K562 (cell line): ENCODE data around the gene MEGF11. TPM values are rescaled to one million over a fixed set of nuclear protein-coding genes. Genes with fewer than 3 reads are reported as not detected.

ENCODE experiments used
- ATAC-seq: fragments of 200-7000 bp; cut with Tn5 transposase; 3 replicates; pipeline ENCODE4 v1.9.1; 2020; ENCODE audit warnings: moderate library complexity
- BruUV-seq: library from RNA; stranded (reverse); fragments of 400-500 nt; replicated peaks from 2 replicates; lab custom pipeline; 2021; lab: Mats Ljungman, UMichigan
- CTCF ChIA-PET: fragments of 300-600 bp; formaldehyde crosslinking; extraction: SDS; loops from one replicate; lab custom pipeline; 2021; ENCODE audit warnings: low intra/inter-chr PET ratio; lab: Yijun Ruan, JAX
- POLR2A ChIA-PET: fragments of 300-600, 350-650 bp; sonication (Branson Sonifier 250); formaldehyde crosslinking; extraction: SDS; loops from one replicate; lab custom pipeline; 2021; ENCODE audit warnings: antibody characterized with exemption, inconsistent platforms; lab: Yijun Ruan, JAX
- DNase-seq, 4 experiments: peaks; one replicate each; pipeline versions ENCODE4 v3.0.0 to v3.0.0-alpha.2; 2011 to 2018; ENCODE audit warnings: low spot score in 3 of 4, mixed read lengths in 3 of 4; ENCODE audit errors: extremely low read depth in 1 of 4
- FAIRE-seq: peaks from 2 replicates; lab custom pipeline; 2011; peaks lifted over from hg19 to GRCh38; lab: Jason Lieb, UNC
- H2AFZ ChIP-seq: 2 replicates; pipeline ENCODE4 v1.6.0; 2011; ENCODE audit warnings: low read depth, low read length, control low read depth, inconsistent platforms
- H3K27ac ChIP-seq: fragments of 200-600 bp; 3 replicates; pipeline ENCODE4 v1.8.0; 2011; ENCODE audit warnings: low read depth, mild to moderate bottlenecking, control low read depth, inconsistent platforms, low read length, moderate library complexity, mixed read lengths; ENCODE audit errors: extremely low read depth
- H3K27me3 ChIP-seq, 2 experiments: fragments of 300-600 bp in 1 of 2; 2 replicates in 1 of 2; 3 replicates in 1 of 2; pipeline versions ENCODE4 v1.6.0 to v1.8.0; 2011; ENCODE audit warnings: inconsistent platforms in 2 of 2, low read length in 2 of 2, mild to moderate bottlenecking in 1 of 2, mixed read lengths in 1 of 2, moderate library complexity in 1 of 2; ENCODE audit not compliant: control insufficient read depth in 2 of 2, insufficient read depth in 2 of 2
- H3K36me3 ChIP-seq: fragments of 300-600 bp; 3 replicates; pipeline ENCODE4 v1.8.0; 2011; ENCODE audit warnings: mild to moderate bottlenecking, low read length, inconsistent platforms; ENCODE audit not compliant: control insufficient read depth, insufficient read depth
- H3K4me1 ChIP-seq, 2 experiments: fragments of 200-600 bp in 1 of 2; replicated peaks in 1 of 2; 2 replicates in 1 of 2; 3 replicates in 1 of 2; pipeline versions ENCODE4 v1.5.1 to v1.8.0; 2011; ENCODE audit warnings: inconsistent platforms in 2 of 2, low read length in 2 of 2, mild to moderate bottlenecking in 1 of 2, mixed read lengths in 1 of 2, moderate library complexity in 1 of 2; ENCODE audit not compliant: control insufficient read depth in 2 of 2, insufficient read depth in 2 of 2
- H3K4me2 ChIP-seq: 2 replicates; pipeline ENCODE4 v1.6.1; 2011; ENCODE audit warnings: low read length, control low read depth, inconsistent platforms, mixed read lengths; ENCODE audit not compliant: insufficient read depth
- H3K4me3 ChIP-seq: fragments of 200-600 bp; sonication (generic), shearing (Covaris generic); 2 replicates; pipeline ENCODE4 v1.5.1; 2016; ENCODE audit warnings: control low read depth, inconsistent platforms
- H3K79me2 ChIP-seq: fragments of 200-600 bp; 3 replicates; pipeline ENCODE4 v1.8.0; 2011; ENCODE audit warnings: low read length, inconsistent platforms; ENCODE audit not compliant: control insufficient read depth, insufficient read depth
- H3K9ac ChIP-seq, 2 experiments: 2 replicates each; pipeline versions ENCODE4 v1.6.0 to v1.6.1; 2011; ENCODE audit warnings: low read depth in 2 of 2, low read length in 2 of 2, control low read depth in 1 of 2, inconsistent platforms in 1 of 2, mild to moderate bottlenecking in 1 of 2, mixed read lengths in 1 of 2; ENCODE audit not compliant: insufficient read depth in 1 of 2
- H3K9me1 ChIP-seq: one replicate; pipeline ENCODE4 v1.6.0; 2011; ENCODE audit warnings: inconsistent platforms, mild to moderate bottlenecking, low read length, moderate library complexity; ENCODE audit not compliant: control insufficient read depth, insufficient read depth
- H3K9me3 ChIP-seq: replicated peaks from 2 replicates; pipeline ENCODE4 v1.5.1; 2011; ENCODE audit warnings: low read depth, low read length, inconsistent platforms; ENCODE audit not compliant: control insufficient read depth, insufficient read depth
- H4K20me1 ChIP-seq: replicated peaks from 2 replicates; pipeline ENCODE4 v1.6.1; 2011; ENCODE audit warnings: low read length, inconsistent platforms, mixed read lengths; ENCODE audit not compliant: control insufficient read depth, insufficient read depth
- PCBP2 ChIP-seq: fragments of 200-400 bp; formaldehyde crosslinking; IDR thresholded peaks from 2 replicates; pipeline ENCODE4 v1.6.1; 2018; ENCODE audit warnings: low read length, low read depth, mild to moderate bottlenecking, moderate library complexity; ENCODE audit not compliant: poor library complexity, severe bottlenecking
- TEAD1 ChIP-seq, 2 experiments: fragments of 450-650 bp in 1 of 2; sonication (generic) in 1 of 2; formaldehyde crosslinking; IDR thresholded peaks; 2 replicates each; pipeline versions ENCODE4 v1.4.0 to v1.8.0; 2020 to 2022; ENCODE audit warnings: mild to moderate bottlenecking in 2 of 2, missing genetic modification reagents in 1 of 2
- XRCC4 ChIP-seq: IDR thresholded peaks from one replicate; pipeline ENCODE4 v1.6.1; 2011; ENCODE audit not compliant: insufficient read depth, insufficient read length; ENCODE audit errors: extremely low read depth
- ZBED1 ChIP-seq: IDR thresholded peaks from 2 replicates; pipeline ENCODE4 v1.6.1; 2014
- ZNF121 ChIP-seq: sonication (generic); formaldehyde crosslinking; conservative IDR thresholded peaks from 2 replicates; pipeline ENCODE4 v1.8.0; 2022; ENCODE audit warnings: missing genetic modification reagents
- ZNF133 ChIP-seq: fragments of 250-450 bp; sonication (Bioruptor Pico); IDR thresholded peaks from 2 replicates; pipeline ENCODE4 v1.4.0; 2020; ENCODE audit warnings: mild to moderate bottlenecking
- in situ Hi-C: fragments of 300-500 bp; cut with MboI; formaldehyde crosslinking; loops from 4 replicates; pipeline ENCODE4 v1.15.0; 2018; ENCODE audit warnings: inconsistent platforms, mixed read lengths
- intact Hi-C: fragments of 100-400 bp; cut with micrococcal nuclease; formaldehyde crosslinking; loops from 2 replicates; pipeline ENCODE4 v1.14.2; 2022
- polyA plus RNA-seq, 8 experiments: library from polyadenylated mRNA; depleted of rRNA in 4 of 8; stranded (reverse) in 5 of 8; unstranded in 3 of 8; fragments of >200 nt; fragmentation: Nextera tagmentation in 2 of 8; fragmentation: Illumina TruSeq in 1 of 8; extraction: Ambion mirVana in 2 of 8; extraction: Trizol in 1 of 8; gene quantifications; 2 replicates each; pipeline versions ENCODE4 v1.2.1 to v1.2.3, GENCODE V29; 2011 to 2014; ENCODE audit warnings: inconsistent platforms in 1 of 8, missing spikeins in 1 of 8
- total RNA-seq, 7 experiments: library from RNA; depleted of rRNA in 6 of 7; stranded (reverse); fragments of >200 nt in 6 of 7; fragmentation: Illumina TruSeq in 2 of 7; extraction: Trizol in 2 of 7; gene quantifications; 2 replicates each; pipeline versions ENCODE4 v1.2.1 to v1.2.3, GENCODE V29; 2011 to 2021; ENCODE audit warnings: low replicate concordance in 1 of 7

MEGF11 gene
- total and polyA plus RNA-seq, 9 of the 15 experiments (the other 6 are each of a cell fraction or from before 2014, with no cell fraction given), result 0.06 to 0.23 (median 0.20) TPM; not detected in 6

- TF ChIP-seq TEAD1 (CRISPR knock-in tag; IDR thresholded peaks at IDR 0.05) (no peak), XRCC4 (no peak), ZNF121 (CRISPR knock-in tag) (no peak), ZBED1 (no peak)
Measured at GRCh38 chr15:66276546-66276945, 23.0 kb upstream of the MEGF11 start (continued).

- Histone ChIP-seq H3K27me3 (peaks cover 27 to 36% of the 10 kb centered on the region in 2 experiments), H3K9me3 (no peaks in the 10 kb centered on the region), H2AFZ (no peak overlapping the region), H3K36me3 (no peaks in the 10 kb centered on the region), H4K20me1 (peaks cover under 1% of the 10 kb centered on the region; the same call in 1 of the 2 replicates), H3K4me3 (no peak overlapping the region), H3K79me2 (no peaks in the 10 kb centered on the region), H3K9ac (no peak overlapping the region), H3K4me2 (no peak overlapping the region), H3K27ac (no peak overlapping the region), H3K4me1 (0 out of 5 replicates have a peak, but pooled peaks cover 0 to under 1% of the 10 kb centered on the region in 2 experiments), H3K9me1 (no peaks in the 10 kb centered on the region)
- TF ChIP-seq ZNF133 (CRISPR knock-in tag), result no peak
- no peak for TF ChIP-seq PCBP2
- intact Hi-C loops, result no loop called here
- no peak for FAIRE-seq
- BruUV-seq, result no TSS peak
- no peak for ATAC-seq
- in situ Hi-C loops, result no loop called here
- DNase-seq, result no peak
- ChIA-PET POLR2A (no interaction called here), CTCF (no interaction called here)
Measured at GRCh38 chr15:66275352-66275751, 21.8 kb upstream of the MEGF11 start.
